ENCODE results near the gene METTL26.

Gene METTL26

GRCh38 chr16:636206-637080 lies at the start of gene METTL26:
TSS of gene METTL26 (minus strand) at chr16:636305. CDS start at chr16:636290, 15 bp downstream.
- DNase-seq = peak; percentile 95

GRCh38 chr16:684961-685696 lies 49.0 kb upstream of the METTL26 start:
- no peak for DNase-seq

- DNase-seq = peak; percentile 98
Observed at GRCh38 chr16:684071-684794, 48.1 kb upstream of the METTL26 start, which contains the start of gene JMJD8. TSS of gene JMJD8 (minus strand) at chr16:684334. CDS start at chr16:684319, 15 bp downstream.

- no peak for DNase-seq
Observed at GRCh38 chr16:683396-684070, 47.4 kb upstream of the METTL26 start.

GRCh38 chr16:682493-683395 lies 46.6 kb upstream of the METTL26 start:
- no peak for DNase-seq

GRCh38 chr16:681746-682427 lies 45.8 kb upstream of the METTL26 start:
- DNase-seq = no peak

GRCh38 chr16:680967-681745 lies 45.1 kb upstream of the METTL26 start:
- DNase-seq = no peak

- no peak for DNase-seq
Observed at GRCh38 chr16:680625-680945, 44.5 kb upstream of the METTL26 start.

GRCh38 chr16:679814-680624 lies 43.9 kb upstream of the METTL26 start, which contains the start of gene STUB1:
TSS of gene STUB1 (plus strand) at chr16:680410. CDS start at chr16:680526, 116 bp downstream.
- peak; percentile 86 for DNase-seq

- DNase-seq = peak; percentile 62
Observed at GRCh38 chr16:678858-679813, 43.0 kb upstream of the METTL26 start.

GRCh38 chr16:678209-678857 lies 42.2 kb upstream of the METTL26 start:
- DNase-seq = no peak

GRCh38 chr16:677316-678190 lies 41.4 kb upstream of the METTL26 start:
- no peak for DNase-seq

GRCh38 chr16:676913-677312 lies 40.8 kb upstream of the METTL26 start:
- no peak for DNase-seq

- no peak for DNase-seq
Observed at GRCh38 chr16:676565-676902, 40.4 kb upstream of the METTL26 start.

GRCh38 chr16:675884-676564 lies 39.9 kb upstream of the METTL26 start:
- no peak for DNase-seq
